IMR-90 (cell line): ENCODE data around the gene TPP1.

Source experiments
- BHLHE40 ChIP-seq: fragments of 150-350 bp; IDR thresholded peaks from 2 replicates; pipeline ENCODE4 v1.6.1; 2016; ENCODE audit warnings: mild to moderate bottlenecking, low read depth, low read length
- CEBPB ChIP-seq: IDR thresholded peaks from 2 replicates; pipeline ENCODE4 v1.6.1; 2012; ENCODE audit warnings: low read depth, low read length, improper control_type of control experiment
- FOS ChIP-seq: fragments of 150-350 bp; IDR thresholded peaks from 2 replicates; pipeline ENCODE4 v1.6.1; 2016; ENCODE audit warnings: low read depth, low read length
- MAFK ChIP-seq: IDR thresholded peaks from 2 replicates; pipeline ENCODE4 v1.6.1; 2012; ENCODE audit warnings: low read depth, low read length, improper control_type of control experiment
- MAZ ChIP-seq: IDR thresholded peaks from 2 replicates; pipeline ENCODE4 v1.6.1; 2012; ENCODE audit warnings: low read depth, mild to moderate bottlenecking, low read length, improper control_type of control experiment, moderate library complexity, borderline replicate concordance
- MXI1 ChIP-seq: IDR thresholded peaks from 2 replicates; pipeline ENCODE4 v1.6.1; 2012; ENCODE audit warnings: low read depth, mild to moderate bottlenecking, low read length, moderate library complexity, borderline replicate concordance
- POLR2A ChIP-seq: IDR thresholded peaks from 2 replicates; pipeline ENCODE4 v1.6.1; 2012; ENCODE audit warnings: mild to moderate bottlenecking, low read depth, low read length
- RFX5 ChIP-seq: IDR thresholded peaks from 2 replicates; pipeline ENCODE4 v1.8.0; 2012; ENCODE audit warnings: low read depth, mild to moderate bottlenecking, low read length, moderate library complexity
- SMC3 ChIP-seq: fragments of 150-350 bp; IDR thresholded peaks from 2 replicates; pipeline ENCODE4 v1.6.1; 2016; ENCODE audit warnings: low read depth, mild to moderate bottlenecking, antibody characterized with exemption, low read length, moderate library complexity
- TF ChIP-seq, protein P1 (sequence below): conservative IDR thresholded peaks from 2 replicates; pipeline ENCODE4 v1.5.1; 2012; ENCODE audit warnings: mild to moderate bottlenecking, low read depth, low read length, improper control_type of control experiment
- TF ChIP-seq, protein P2 (sequence below): fragments of 150-350 bp; IDR thresholded peaks from 2 replicates; pipeline ENCODE4 v1.6.1; 2017; ENCODE audit warnings: mild to moderate bottlenecking, antibody characterized with exemption, low read length, low read depth

DNA sequence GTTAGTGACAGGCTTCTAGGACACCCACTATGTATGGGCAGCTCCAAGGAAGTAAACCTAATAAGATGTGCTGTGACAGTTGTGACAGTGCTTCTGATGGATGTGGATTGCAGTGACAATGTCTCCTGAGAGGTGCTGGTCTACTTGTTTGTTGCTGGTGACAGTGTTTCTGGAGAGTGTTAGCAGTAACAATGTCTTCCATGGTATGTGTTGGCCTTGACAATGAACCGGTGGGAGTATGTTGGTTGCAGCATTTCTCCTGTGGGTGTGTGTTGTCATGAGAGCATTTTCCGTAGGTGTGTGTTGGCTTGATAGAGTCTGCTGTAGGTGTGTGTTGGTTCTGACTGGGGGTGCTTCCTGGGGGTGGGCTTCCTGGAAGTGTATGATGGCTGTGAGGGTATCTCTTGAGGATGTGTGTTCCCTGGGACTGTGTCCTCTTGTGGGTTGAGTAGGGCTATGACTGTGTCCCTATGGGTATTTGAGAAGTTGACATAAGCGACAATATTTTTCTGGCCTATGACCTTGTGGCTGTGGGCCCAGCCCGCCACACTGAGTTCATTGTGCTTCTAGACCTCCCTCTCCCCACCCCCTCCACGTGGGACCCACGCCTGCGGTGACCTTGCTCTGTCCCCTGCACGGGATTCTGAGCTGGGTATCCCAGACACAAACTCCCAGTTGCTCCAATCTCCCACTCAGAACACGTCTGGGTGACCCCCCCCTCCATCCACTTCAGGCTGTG lies 35.2 kb upstream of the TPP1 start:
- TF ChIP-seq POLR2A (no peak), MAZ (no peak), FOS (no peak), CEBPB (no peak), MXI1 (no peak), MAFK (no peak), SMC3 (no peak), RFX5 (no peak), BHLHE40 (no peak)
- TF ChIP-seq, protein P1, sequence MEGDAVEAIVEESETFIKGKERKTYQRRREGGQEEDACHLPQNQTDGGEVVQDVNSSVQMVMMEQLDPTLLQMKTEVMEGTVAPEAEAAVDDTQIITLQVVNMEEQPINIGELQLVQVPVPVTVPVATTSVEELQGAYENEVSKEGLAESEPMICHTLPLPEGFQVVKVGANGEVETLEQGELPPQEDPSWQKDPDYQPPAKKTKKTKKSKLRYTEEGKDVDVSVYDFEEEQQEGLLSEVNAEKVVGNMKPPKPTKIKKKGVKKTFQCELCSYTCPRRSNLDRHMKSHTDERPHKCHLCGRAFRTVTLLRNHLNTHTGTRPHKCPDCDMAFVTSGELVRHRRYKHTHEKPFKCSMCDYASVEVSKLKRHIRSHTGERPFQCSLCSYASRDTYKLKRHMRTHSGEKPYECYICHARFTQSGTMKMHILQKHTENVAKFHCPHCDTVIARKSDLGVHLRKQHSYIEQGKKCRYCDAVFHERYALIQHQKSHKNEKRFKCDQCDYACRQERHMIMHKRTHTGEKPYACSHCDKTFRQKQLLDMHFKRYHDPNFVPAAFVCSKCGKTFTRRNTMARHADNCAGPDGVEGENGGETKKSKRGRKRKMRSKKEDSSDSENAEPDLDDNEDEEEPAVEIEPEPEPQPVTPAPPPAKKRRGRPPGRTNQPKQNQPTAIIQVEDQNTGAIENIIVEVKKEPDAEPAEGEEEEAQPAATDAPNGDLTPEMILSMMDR, result no peak
- TF ChIP-seq, protein P2, sequence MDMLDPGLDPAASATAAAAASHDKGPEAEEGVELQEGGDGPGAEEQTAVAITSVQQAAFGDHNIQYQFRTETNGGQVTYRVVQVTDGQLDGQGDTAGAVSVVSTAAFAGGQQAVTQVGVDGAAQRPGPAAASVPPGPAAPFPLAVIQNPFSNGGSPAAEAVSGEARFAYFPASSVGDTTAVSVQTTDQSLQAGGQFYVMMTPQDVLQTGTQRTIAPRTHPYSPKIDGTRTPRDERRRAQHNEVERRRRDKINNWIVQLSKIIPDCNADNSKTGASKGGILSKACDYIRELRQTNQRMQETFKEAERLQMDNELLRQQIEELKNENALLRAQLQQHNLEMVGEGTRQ, result no peak
